ENCODE results near the gene SCP2D1. TPM values are rescaled to one million over a fixed set of nuclear protein-coding genes. Genes with fewer than 3 reads are reported as not detected.

Gene SCP2D1
- total RNA-seq, 1 donor from 2014 or later: not detected

GRCh38 chr20:18845017-18845416 lies 31.4 kb downstream of the SCP2D1 start:
- Mint-ChIP-seq H3K9me3 (ENCODE audit: low read depth) (peaks cover 3% of the 10 kb centered on the region), H3K27me3 (ENCODE audit: low read depth) (peaks cover 5% of the 10 kb centered on the region), H3K27ac (ENCODE audit: unreplicated experiment) (no peak overlapping the region), H3K36me3 (ENCODE audit: low read depth) (no peaks in the 10 kb centered on the region), H3K4me1 (ENCODE audit: low read depth) (no peaks in the 10 kb centered on the region), H3K4me3 (ENCODE audit: unreplicated experiment) (no peak overlapping the region)
- DNase-seq (ENCODE audit: low spot score): no peak
- TF ChIP-seq CTCF (IDR thresholded peaks at IDR 0.05): no peak

GRCh38 chr20:18847226-18847755 lies 33.7 kb downstream of the SCP2D1 start:
- Mint-ChIP-seq H3K9me3 (ENCODE audit: low read depth) (peaks cover 3% of the 10 kb centered on the region), H3K4me1 (ENCODE audit: low read depth) (no peaks in the 10 kb centered on the region), H3K27ac (ENCODE audit: unreplicated experiment) (no peak overlapping the region), H3K27me3 (ENCODE audit: low read depth) (peaks cover 4% of the 10 kb centered on the region), H3K36me3 (ENCODE audit: low read depth) (no peaks in the 10 kb centered on the region), H3K4me3 (ENCODE audit: unreplicated experiment) (no peak overlapping the region)
- no peak for TF ChIP-seq CTCF (IDR thresholded peaks at IDR 0.05)
- DNase-seq (ENCODE audit: low spot score): no peak

GRCh38 chr20:18849131-18849530 lies 35.5 kb downstream of the SCP2D1 start:
- H3K36me3 Mint-ChIP-seq (ENCODE audit: low read depth): no peaks in the 10 kb centered on the region
- H3K9me3 Mint-ChIP-seq (ENCODE audit: low read depth): peaks cover 6% of the 10 kb centered on the region
- peaks cover 6% of the 10 kb centered on the region for H3K4me1 Mint-ChIP-seq (ENCODE audit: low read depth)
- peaks cover 4% of the 10 kb centered on the region for H3K27me3 Mint-ChIP-seq (ENCODE audit: low read depth)
- no peak overlapping the region for H3K4me3 Mint-ChIP-seq (ENCODE audit: unreplicated experiment)
- DNase-seq (ENCODE audit: low spot score): no peak
- TF ChIP-seq CTCF (IDR thresholded peaks at IDR 0.05): no peak
- H3K27ac Mint-ChIP-seq (ENCODE audit: unreplicated experiment): no peak overlapping the region

GRCh38 chr20:18851629-18852028 lies 38.0 kb downstream of the SCP2D1 start:
- H3K27me3 Mint-ChIP-seq (ENCODE audit: low read depth): peaks cover 4% of the 10 kb centered on the region
- H3K27ac Mint-ChIP-seq (ENCODE audit: unreplicated experiment): no peak overlapping the region
- peaks cover 1% of the 10 kb centered on the region for H3K36me3 Mint-ChIP-seq (ENCODE audit: low read depth)
- no peak for DNase-seq (ENCODE audit: low spot score)
- H3K4me3 Mint-ChIP-seq (ENCODE audit: unreplicated experiment): no peak overlapping the region
- TF ChIP-seq CTCF (IDR thresholded peaks at IDR 0.05): no peak
- H3K4me1 Mint-ChIP-seq (ENCODE audit: low read depth): peaks cover 10% of the 10 kb centered on the region
- peaks cover 13% of the 10 kb centered on the region for H3K9me3 Mint-ChIP-seq (ENCODE audit: low read depth)

GRCh38 chr20:18852318-18852717 lies 38.7 kb downstream of the SCP2D1 start:
- Mint-ChIP-seq H3K4me3 (ENCODE audit: unreplicated experiment) (no peak overlapping the region), H3K27ac (ENCODE audit: unreplicated experiment) (no peak overlapping the region), H3K9me3 (ENCODE audit: low read depth) (peaks cover 13% of the 10 kb centered on the region), H3K27me3 (ENCODE audit: low read depth) (peaks cover 4% of the 10 kb centered on the region), H3K36me3 (ENCODE audit: low read depth) (peaks cover 1% of the 10 kb centered on the region), H3K4me1 (ENCODE audit: low read depth) (peaks cover 10% of the 10 kb centered on the region)
- no peak for DNase-seq (ENCODE audit: low spot score)
- no peak for TF ChIP-seq CTCF (IDR thresholded peaks at IDR 0.05)

Data from chondrocyte (in vitro differentiated cells).